Measurements from ENCODE around the gene NKX1-2. TPM values are rescaled to one million over a fixed set of nuclear protein-coding genes. Genes with fewer than 3 reads are reported as not detected.

The NKX1-2 gene
- total and polyA plus RNA-seq, 2 of the 8 experiments (the other 6 are each of a cell fraction or from before 2014, with no cell fraction given), result 12.7 to 34.9 TPM

GRCh38 chr10:124470544-124471434, 21.0 kb upstream of the NKX1-2 start:
- Histone ChIP-seq H3K4me3 (ENCODE audit: extremely low read depth in 1 of 4, insufficient read depth in 2 of 4, low read depth in 3 of 4, low read length in 4 of 4) (peak overlapping the region in 1 of 4 experiments; percentile 29; a peak in 1 of 8 replicates), H3K79me2 (ENCODE audit: control insufficient read depth in 1 of 2, insufficient read depth in 2 of 2, low read length in 2 of 2) (peaks cover 0 to 15% of the 10 kb centered on the region in 2 experiments; a peak in 2 of 4 replicates), H2AFZ (ENCODE audit: low read length) (no peak overlapping the region), H3K4ac (replicated peaks; ENCODE audit: insufficient read length, low read depth, low read length) (peak overlapping the region; percentile 98), H3K27ac (ENCODE audit: low read depth, low read length) (peak overlapping the region; percentile 65; the same call in 1 of the 2 replicates), H3K9ac (replicated peaks in 1 of 4; ENCODE audit: extremely low read depth in 1 of 4, low read depth in 3 of 4, low read length in 3 of 4) (peak overlapping the region in 2 of 4 experiments; percentile 12 to 25; a peak in 2 of 7 replicates), H3K23ac (ENCODE audit: insufficient read length) (no peak overlapping the region), H3K14ac (ENCODE audit: insufficient read length) (no peak overlapping the region), H3K9me3 (ENCODE audit: insufficient read depth in 2 of 2, low read depth in 1 of 2, low read length in 1 of 2) (no peaks in the 10 kb centered on the region), H2AK5ac (ENCODE audit: low read depth, low read length) (peak overlapping the region; percentile 4; the same call in 1 of the 2 replicates), H3K23me2 (ENCODE audit: low read depth, low read length) (no peaks in the 10 kb centered on the region), H2BK120ac (replicated peaks; ENCODE audit: low read depth, low read length) (peak overlapping the region; percentile 96), H4K20me1 (replicated peaks in 1 of 2; ENCODE audit: control insufficient read depth in 1 of 2, insufficient read depth in 2 of 2, low read length in 2 of 2) (no peaks in the 10 kb centered on the region), H4K5ac (ENCODE audit: insufficient read length, low read depth, low read length) (peak overlapping the region; percentile 69), H2BK15ac (ENCODE audit: low read length) (no peak overlapping the region), H2BK5ac (ENCODE audit: low read depth, low read length) (peak overlapping the region; percentile 94), H3K56ac (replicated peaks; ENCODE audit: insufficient read length, low read depth, low read length) (peak overlapping the region; percentile 4), H4K91ac (replicated peaks; ENCODE audit: insufficient read length, low read length) (peak overlapping the region; percentile 95), H3K4me1 (replicated peaks in 1 of 4; ENCODE audit: control insufficient read depth in 3 of 4, insufficient read depth in 4 of 4, low read length in 3 of 4) (peaks cover 19 to 44% (median 32%) of the 10 kb centered on the region in 4 experiments), H3K18ac (ENCODE audit: extremely low read depth, low read length) (peak overlapping the region; percentile 75; the same call in 1 of the 2 replicates), H4K8ac (ENCODE audit: extremely low read depth, insufficient read depth, low read length) (peak overlapping the region; percentile 22), H3K4me2 (ENCODE audit: insufficient read depth in 1 of 2, low read depth in 2 of 2, low read length in 2 of 2) (peak overlapping the region; percentile 48 to 62), H3K36me3 (ENCODE audit: control insufficient read depth in 2 of 4, insufficient read depth in 4 of 4, low read length in 3 of 4) (0 out of 8 replicates have a peak, but pooled peaks cover 0 to 3% (median 0%) of the 10 kb centered on the region in 4 experiments), H3K79me1 (ENCODE audit: low read depth, low read length) (peaks cover 3% of the 10 kb centered on the region), H2BK20ac (ENCODE audit: low read length) (peak overlapping the region; percentile 95), H2BK12ac (ENCODE audit: low read depth, low read length) (peak overlapping the region; percentile 61; the same call in 1 of the 2 replicates), H3K27me3 (replicated peaks in 1 of 4; ENCODE audit: control insufficient read depth in 3 of 4, extremely low read depth in 1 of 4, insufficient read depth in 3 of 4, low read length in 3 of 4) (no peaks in the 10 kb centered on the region)
- FAIRE-seq (peak; percentile 13), DNase-seq (ENCODE audit: low read depth in 1 of 2, low spot score in 2 of 2) (no peak)
- ChIA-PET POLR2A (ENCODE audit: partially characterized antibody) (interaction anchor here (1.1 to 2.9 kb wide), 3 partner anchors 11 to 52 kb away, joined by 3 to 8 read pairs (median 5); partner anchors contain the start of gene OAT), CTCF (ENCODE audit: partially characterized antibody) (interaction anchor here (1.0 kb wide), 1 partner anchor 12 kb away, joined by 5 read pairs; no protein-coding TSS in a partner anchor)
- 76% methylated on average over 12 of the region's 13 CpGs; no CpG with 5 or more reads in 1 of the 2 experiments for WGBS, 2 experiments (ENCODE audit: extremely low coverage in 1 of 2, insufficient coverage in 1 of 2, insufficient read length in 1 of 2, insufficient replicate concordance in 2 of 2, low coverage in 1 of 2, low lambda C conversion rate in 2 of 2, missing lambda C conversion rate in 1 of 2)
- TF ChIP-seq CTBP2 (IDR thresholded peaks at IDR 0.05; ENCODE audit: borderline replicate concordance, insufficient read depth, insufficient read length, low read length), result no peak

Measured in H1 (cell line).